Naive B cell (primary cell): ENCODE measurements around the gene IL21R. TPM values are rescaled to one million over a fixed set of nuclear protein-coding genes. Genes with fewer than 3 reads are reported as not detected.
"Not testable (repeated sequence)": the region's sequence is repeated elsewhere in the genome, so short reads cannot be mapped to it uniquely, and the experiment has no call there.

Experiments
- ATAC-seq, 2 donors: fragments of 150-1000 bp; cut with Tn5 transposase; 2 replicates each; pipeline ENCODE4 v1.10.0; 2021; ENCODE audit warnings: low read depth in 2 of 2, mild to moderate bottlenecking in 2 of 2, moderate library complexity in 2 of 2
- DNase-seq: peaks from one replicate; pipeline ENCODE4 v3.0.0; 2022
- H3K27ac Mint-ChIP-seq, 6 donors: one replicate each; pipeline ENCODE4 v1.8.0; 2020 to 2022; ENCODE audit warnings: mild to moderate bottlenecking in 6 of 6, mixed read lengths in 6 of 6, moderate library complexity in 5 of 6, inconsistent platforms in 2 of 6
- H3K27me3 Mint-ChIP-seq, 3 donors: one replicate each; pipeline ENCODE4 v1.8.0; 2021 to 2022; ENCODE audit warnings: mixed read lengths in 3 of 3, mild to moderate bottlenecking in 1 of 3
- H3K36me3 Mint-ChIP-seq, 2 donors: one replicate each; pipeline ENCODE4 v1.8.0; 2020 to 2022; ENCODE audit warnings: mixed read lengths in 2 of 2, inconsistent platforms in 1 of 2, mild to moderate bottlenecking in 1 of 2
- H3K4me1 Mint-ChIP-seq, 3 donors: one replicate each; pipeline ENCODE4 v1.8.0; 2020 to 2022; ENCODE audit warnings: mixed read lengths in 3 of 3, inconsistent platforms in 1 of 3, mild to moderate bottlenecking in 1 of 3, moderate library complexity in 1 of 3
- H3K4me3 Mint-ChIP-seq, 8 donors: one replicate each; pipeline ENCODE4 v1.8.0; 2020 to 2022; ENCODE audit warnings: mild to moderate bottlenecking in 8 of 8, mixed read lengths in 8 of 8, moderate library complexity in 8 of 8, inconsistent platforms in 2 of 8
- H3K9me3 Mint-ChIP-seq, 7 donors: one replicate each; pipeline ENCODE4 v1.8.0; 2020 to 2022; ENCODE audit warnings: mixed read lengths in 7 of 7, mild to moderate bottlenecking in 5 of 7, inconsistent platforms in 2 of 7, moderate library complexity in 1 of 7
- polyA plus RNA-seq, 6 donors: library from polyadenylated mRNA; unstranded; fragments of 300-500 nt; fragmentation: Illumina TruSeq; gene quantifications; one replicate each; pipeline ENCODE4 v1.2.3, GENCODE V29; 2021; ENCODE audit warnings: low read depth in 6 of 6

The IL21R gene
- polyA plus RNA-seq, 6 donors from 2014 or later: 47.9 to 118 (median 74.5) TPM

GRCh38 chr16:27448532-27449433 is 46.8 kb downstream of the IL21R start:
- H3K4me1 Mint-ChIP-seq: peaks cover 61 to 95% (median 88%) of the 10 kb centered on the region in 3 donors
- peaks cover 8 to 26% of the 10 kb centered on the region in 2 donors for H3K36me3 Mint-ChIP-seq
- ATAC-seq: no peak
- DNase-seq: no peak
- H3K27me3 Mint-ChIP-seq: no peaks in the 10 kb centered on the region
- H3K9me3 Mint-ChIP-seq: peaks cover 0 to 2% (median 0%) of the 10 kb centered on the region in 7 donors
- H3K4me3 Mint-ChIP-seq: peak overlapping the region in 7 of 8 donors; percentile 31 to 92 (median 82)
- H3K27ac Mint-ChIP-seq: peak overlapping the region; percentile 94 to 100 (median 100)

DNA sequence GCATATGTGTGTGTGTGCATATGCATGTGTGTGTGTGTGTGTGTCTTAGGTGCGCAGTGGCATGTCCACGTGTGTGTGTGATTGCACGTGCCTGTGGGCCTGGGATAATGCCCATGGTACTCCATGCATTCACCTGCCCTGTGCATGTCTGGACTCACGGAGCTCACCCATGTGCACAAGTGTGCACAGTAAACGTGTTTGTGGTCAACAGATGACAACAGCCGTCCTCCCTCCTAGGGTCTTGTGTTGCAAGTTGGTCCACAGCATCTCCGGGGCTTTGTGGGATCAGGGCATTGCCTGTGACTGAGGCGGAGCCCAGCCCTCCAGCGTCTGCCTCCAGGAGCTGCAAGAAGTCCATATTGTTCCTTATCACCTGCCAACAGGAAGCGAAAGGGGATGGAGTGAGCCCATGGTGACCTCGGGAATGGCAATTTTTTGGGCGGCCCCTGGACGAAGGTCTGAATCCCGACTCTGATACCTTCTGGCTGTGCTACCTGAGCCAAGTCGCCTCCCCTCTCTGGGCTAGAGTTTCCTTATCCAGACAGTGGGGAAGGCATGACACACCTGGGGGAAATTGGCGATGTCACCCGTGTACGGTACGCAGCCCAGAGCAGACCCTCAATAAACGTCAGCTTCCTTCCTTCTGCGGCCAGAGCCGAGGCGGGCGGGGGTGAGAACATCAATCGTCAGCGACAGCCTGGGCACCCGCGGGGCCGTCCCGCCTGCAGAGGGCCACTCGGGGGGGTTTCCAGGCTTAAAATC is 47.6 kb downstream of the IL21R start:
- peak overlapping the region; percentile 31 to 93 (median 84) for H3K4me3 Mint-ChIP-seq
- peak overlapping the region; percentile 94 to 100 (median 100) for H3K27ac Mint-ChIP-seq
- no peaks in the 10 kb centered on the region for H3K27me3 Mint-ChIP-seq
- ATAC-seq (peak; percentile 79 to 80), DNase-seq (peak; percentile 97)
- peaks cover 0 to 2% (median 0%) of the 10 kb centered on the region in 7 donors for H3K9me3 Mint-ChIP-seq
- H3K4me1 Mint-ChIP-seq: peaks cover 61 to 95% (median 86%) of the 10 kb centered on the region in 3 donors
- peaks cover 8 to 19% of the 10 kb centered on the region in 2 donors for H3K36me3 Mint-ChIP-seq

DNA sequence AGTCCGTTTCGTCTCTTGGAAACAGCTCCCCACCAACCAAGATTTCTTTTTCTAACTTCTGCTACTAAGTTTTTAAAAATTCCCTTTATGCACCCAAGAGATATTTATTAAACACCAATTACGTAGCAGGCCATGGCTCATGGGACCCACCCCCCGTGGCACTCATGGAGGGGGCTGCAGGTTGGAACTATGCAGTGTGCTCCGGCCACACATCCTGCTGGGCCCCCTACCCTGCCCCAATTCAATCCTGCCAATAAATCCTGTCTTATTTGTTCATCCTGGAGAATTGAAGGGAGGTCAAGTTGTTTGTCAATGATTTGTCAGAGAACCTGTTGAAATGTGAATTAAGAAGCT is 48.2 kb downstream of the IL21R start:
- Mint-ChIP-seq H3K4me1 (peaks cover 58 to 95% (median 83%) of the 10 kb centered on the region in 3 donors), H3K36me3 (peaks cover 8 to 19% of the 10 kb centered on the region in 2 donors), H3K4me3 (peak overlapping the region; percentile 31 to 93 (median 84))

GRCh38 chr16:27452569-27453493 is 50.9 kb downstream of the IL21R start:
- no peaks in the 10 kb centered on the region for H3K27me3 Mint-ChIP-seq
- ATAC-seq (peak in 1 of 2 donors; percentile 4), DNase-seq (peak; percentile 45)
- H3K27ac Mint-ChIP-seq: peak overlapping the region; percentile 82 to 100 (median 97)
- H3K36me3 Mint-ChIP-seq: peaks cover 0 to 5% of the 10 kb centered on the region in 2 donors
- H3K4me1 Mint-ChIP-seq: peaks cover 60 to 94% (median 84%) of the 10 kb centered on the region in 3 donors
- H3K9me3 Mint-ChIP-seq: peaks cover 0 to 2% (median 0%) of the 10 kb centered on the region in 7 donors
- peak overlapping the region in 2 of 8 donors; percentile 76 to 77 for H3K4me3 Mint-ChIP-seq

More for the DNA sequence above, 48.2 kb downstream of the IL21R start:
- H3K27me3 Mint-ChIP-seq: no peaks in the 10 kb centered on the region
- peak overlapping the region; percentile 94 to 100 (median 100) for H3K27ac Mint-ChIP-seq
- peaks cover 0 to 2% (median 0%) of the 10 kb centered on the region in 7 donors for H3K9me3 Mint-ChIP-seq
- peak in 1 of 2 donors; percentile 58 for ATAC-seq
- no peak for DNase-seq

- no peak for DNase-seq
- Mint-ChIP-seq H3K27me3 (no peaks in the 10 kb centered on the region), H3K4me1 (peaks cover 54 to 88% (median 78%) of the 10 kb centered on the region in 3 donors), H3K9me3 (peaks cover 0 to 2% (median 0%) of the 10 kb centered on the region in 7 donors), H3K4me3 (peak overlapping the region in 1 of 8 donors; percentile 40), H3K36me3 (no peaks in the 10 kb centered on the region), H3K27ac (peak overlapping the region; percentile 82 to 100 (median 95))
- no peak for ATAC-seq
These were observed 51.5 kb downstream of the IL21R start for GRCh38 chr16:27453494-27453825.

DNA sequence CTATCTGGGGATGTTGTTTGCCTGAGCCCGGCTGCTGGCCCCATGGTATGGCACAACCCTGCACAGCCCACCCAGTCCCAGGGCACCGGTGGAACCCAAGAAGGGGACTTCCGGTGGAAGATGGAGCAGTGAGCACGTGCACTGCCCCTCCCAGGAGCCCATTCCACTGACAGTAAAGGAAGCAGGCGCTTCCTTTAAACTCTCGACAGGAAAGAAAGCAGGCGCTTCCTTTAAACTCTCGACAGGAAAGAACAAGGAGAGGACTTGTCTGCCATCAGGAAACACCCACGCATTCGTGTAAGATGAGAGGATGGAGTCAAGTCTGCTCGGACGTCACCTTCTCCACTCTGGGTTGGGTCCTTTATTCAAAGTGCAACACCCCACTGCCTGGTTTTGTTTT is 53.7 kb downstream of the IL21R start:
- H3K9me3 Mint-ChIP-seq: peaks cover 0 to 2% (median 0%) of the 10 kb centered on the region in 7 donors
- H3K4me1 Mint-ChIP-seq: peaks cover 37 to 67% (median 57%) of the 10 kb centered on the region in 3 donors
- peak overlapping the region; percentile 93 to 96 (median 94) for H3K27ac Mint-ChIP-seq
- ATAC-seq (peak; percentile 30 to 32), DNase-seq (peak; percentile 48)
- no peaks in the 10 kb centered on the region for H3K27me3 Mint-ChIP-seq
- H3K4me3 Mint-ChIP-seq: peak overlapping the region in 5 of 8 donors; percentile 12 to 45 (median 22)
- H3K36me3 Mint-ChIP-seq: no peaks in the 10 kb centered on the region

DNA sequence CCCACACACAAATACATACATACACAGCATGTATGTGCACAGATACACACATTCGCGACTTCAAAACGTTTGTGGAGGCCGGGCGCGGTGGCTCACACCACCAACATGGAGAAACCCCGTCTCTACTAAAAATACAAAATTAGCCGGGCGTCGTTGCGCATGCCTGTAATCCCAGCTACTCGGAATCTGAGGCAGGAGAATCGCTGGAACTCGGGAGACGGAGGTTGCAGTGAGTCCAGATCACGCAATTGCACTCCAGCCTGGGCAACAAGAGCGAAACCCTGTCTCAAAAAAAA is 55.6 kb downstream of the IL21R start:
- peaks cover 24 to 49% (median 39%) of the 10 kb centered on the region in 3 donors for H3K4me1 Mint-ChIP-seq
- ATAC-seq, H3K36me3 Mint-ChIP-seq: not testable (repeated sequence)

GRCh38 chr16:27458258-27458657 is 56.3 kb downstream of the IL21R start:
- no peak overlapping the region for H3K4me3 Mint-ChIP-seq
- no peaks in the 10 kb centered on the region for H3K36me3 Mint-ChIP-seq
- H3K27me3 Mint-ChIP-seq: no peaks in the 10 kb centered on the region
- ATAC-seq (no peak), DNase-seq (no peak)
- peaks cover 20 to 42% (median 32%) of the 10 kb centered on the region in 3 donors for H3K4me1 Mint-ChIP-seq
- H3K27ac Mint-ChIP-seq: peak overlapping the region in 3 of 6 donors; percentile 47 to 90 (median 52)
- H3K9me3 Mint-ChIP-seq: peaks cover 0 to 2% (median 0%) of the 10 kb centered on the region in 7 donors

More for the DNA sequence above, 55.6 kb downstream of the IL21R start:
- Mint-ChIP-seq H3K27ac (peak overlapping the region in 2 of 6 donors; percentile 94 to 96), H3K4me3 (peak overlapping the region in 1 of 8 donors; percentile 22)
- H3K27me3 Mint-ChIP-seq, H3K9me3 Mint-ChIP-seq, DNase-seq: not testable (repeated sequence)

GRCh38 chr16:27458987-27459688 is 57.2 kb downstream of the IL21R start:
- H3K27me3 Mint-ChIP-seq: no peaks in the 10 kb centered on the region
- peak overlapping the region in 2 of 6 donors; percentile 34 to 60 for H3K27ac Mint-ChIP-seq
- H3K4me3 Mint-ChIP-seq: peak overlapping the region in 2 of 8 donors; percentile 19 to 29
- H3K36me3 Mint-ChIP-seq: no peaks in the 10 kb centered on the region
- DNase-seq: no peak
- peaks cover 19 to 34% (median 24%) of the 10 kb centered on the region in 3 donors for H3K4me1 Mint-ChIP-seq
- peaks cover 0 to 2% (median 0%) of the 10 kb centered on the region in 7 donors for H3K9me3 Mint-ChIP-seq
- ATAC-seq: no peak

DNA sequence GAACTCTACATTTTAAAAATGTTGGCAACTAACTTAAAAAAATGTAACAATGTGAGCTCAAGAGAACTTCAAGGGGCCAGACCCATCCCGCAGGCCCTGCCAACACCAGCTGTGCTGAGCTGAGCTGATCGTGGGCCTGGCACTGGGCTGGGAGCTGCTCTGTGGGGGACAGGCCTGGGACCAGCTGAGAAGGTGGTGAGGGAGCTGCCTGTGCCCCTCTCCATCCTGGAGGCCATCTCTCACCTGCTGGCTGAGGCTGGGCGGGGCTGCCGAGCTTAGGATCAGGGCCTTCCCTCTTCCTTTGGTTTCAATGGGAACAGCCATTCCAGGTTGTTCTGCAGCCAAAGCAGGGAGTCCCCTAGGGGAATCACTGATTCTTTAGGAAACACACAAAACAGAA is 58.2 kb downstream of the IL21R start:
- Mint-ChIP-seq H3K4me3 (no peak overlapping the region), H3K36me3 (no peaks in the 10 kb centered on the region), H3K9me3 (no peaks in the 10 kb centered on the region), H3K27me3 (no peaks in the 10 kb centered on the region), H3K4me1 (peaks cover 18 to 25% (median 23%) of the 10 kb centered on the region in 3 donors), H3K27ac (no peak overlapping the region)
- DNase-seq (no peak), ATAC-seq (no peak)

- ATAC-seq: no peak
- H3K4me1 Mint-ChIP-seq: peaks cover 12 to 18% (median 16%) of the 10 kb centered on the region in 3 donors
- no peak overlapping the region for H3K27ac Mint-ChIP-seq
- H3K4me3 Mint-ChIP-seq: no peak overlapping the region
- DNase-seq: no peak
- H3K9me3 Mint-ChIP-seq: no peaks in the 10 kb centered on the region
- H3K27me3 Mint-ChIP-seq: no peaks in the 10 kb centered on the region
- H3K36me3 Mint-ChIP-seq: no peaks in the 10 kb centered on the region
These were observed 58.9 kb downstream of the IL21R start for GRCh38 chr16:27460663-27461482.
